Measurements from ENCODE around the gene ALK.

DNA sequence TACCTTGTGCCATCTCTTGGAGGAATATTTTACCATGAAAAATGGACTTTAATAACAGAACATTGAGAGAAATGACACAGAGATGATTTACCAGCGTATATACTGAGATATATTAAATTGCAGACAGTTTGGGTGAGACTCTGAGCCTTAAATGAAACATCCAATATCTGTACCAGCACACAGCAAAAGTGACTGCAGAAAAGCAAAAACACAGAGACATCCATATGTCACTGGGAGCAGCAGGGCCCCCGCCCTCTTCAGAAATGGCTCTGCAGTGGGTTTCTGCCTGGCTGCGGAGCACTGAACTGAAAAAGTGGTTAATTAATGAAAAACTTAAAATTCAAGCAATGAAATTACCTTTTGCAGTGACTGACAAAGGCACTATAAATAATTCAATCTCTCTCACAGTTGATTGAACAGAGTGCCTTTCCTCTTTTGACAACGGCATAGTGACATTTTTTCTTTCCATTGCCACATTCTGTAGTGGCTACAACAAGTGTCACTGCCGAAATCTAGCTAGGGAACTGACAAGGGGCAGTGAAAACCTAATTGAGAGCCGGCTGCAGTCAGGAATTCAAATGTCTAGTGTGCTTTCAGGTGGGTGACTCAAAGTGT lies 353.4 kb downstream of the ALK start:
- TF ChIP-seq SUZ12 (IDR thresholded peaks at IDR 0.05; ENCODE audit: extremely low read depth, insufficient read depth, insufficient read length) (no peak), ZNF274 (IDR thresholded peaks at IDR 0.05; ENCODE audit: low read depth, low read length) (no peak), YY1 (IDR thresholded peaks at IDR 0.05; ENCODE audit: insufficient read depth, insufficient read length) (no peak)

Data from NT2/D1 (cell line).